GM21367 (cell line): Measurements from ENCODE around the gene LIPH.
"Not testable (repeated sequence)": the region's sequence is repeated elsewhere in the genome, so short reads cannot be mapped to it uniquely, and the experiment has no call there.

Experiments
- ATAC-seq: cut with Tn5 transposase; IDR thresholded peaks from one replicate; pipeline ENCODE4 v1.9.1; 2021; ENCODE audit not compliant: unreplicated experiment

LIPH gene

DNA sequence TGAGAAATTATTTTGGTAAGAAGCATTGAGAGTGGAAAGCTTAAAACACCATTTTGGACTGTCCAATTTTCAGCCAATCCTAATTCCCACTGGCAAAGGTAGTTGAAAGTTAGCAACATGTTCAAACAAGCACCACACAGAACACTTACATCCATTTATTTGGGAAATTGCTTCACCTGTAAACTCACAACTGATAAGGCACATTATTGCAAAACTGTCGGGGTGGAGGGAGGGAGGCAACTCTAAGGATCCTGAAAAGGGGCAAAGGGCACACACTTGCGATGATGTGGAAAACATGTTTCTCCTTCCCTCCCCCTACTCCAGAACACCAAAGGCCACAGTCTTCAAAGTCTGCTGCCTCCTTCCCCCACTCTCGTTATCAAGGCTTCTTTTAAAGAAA, 62.9 kb downstream of the LIPH start:
- ATAC-seq = no peak

DNA sequence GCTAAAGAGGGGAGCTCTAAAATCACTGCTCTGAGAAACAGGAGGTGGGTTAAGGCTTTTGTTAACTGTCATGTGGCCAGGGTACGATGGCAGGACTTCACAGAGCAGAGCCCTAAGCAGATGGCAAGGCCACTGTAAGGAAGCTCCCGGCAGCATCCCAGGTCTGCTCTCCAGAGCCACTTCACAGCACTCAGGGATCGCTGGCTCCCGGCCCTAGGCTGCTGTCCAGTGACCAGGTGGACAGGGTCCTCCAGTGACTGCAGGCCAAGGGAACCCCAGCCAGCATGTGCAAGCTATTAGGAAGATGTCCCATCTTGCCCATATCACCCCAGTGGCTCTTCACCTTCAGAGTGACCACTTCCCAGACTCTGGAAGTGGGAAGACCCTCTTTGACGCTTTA, 63.9 kb downstream of the LIPH start:
- ATAC-seq = no peak

DNA sequence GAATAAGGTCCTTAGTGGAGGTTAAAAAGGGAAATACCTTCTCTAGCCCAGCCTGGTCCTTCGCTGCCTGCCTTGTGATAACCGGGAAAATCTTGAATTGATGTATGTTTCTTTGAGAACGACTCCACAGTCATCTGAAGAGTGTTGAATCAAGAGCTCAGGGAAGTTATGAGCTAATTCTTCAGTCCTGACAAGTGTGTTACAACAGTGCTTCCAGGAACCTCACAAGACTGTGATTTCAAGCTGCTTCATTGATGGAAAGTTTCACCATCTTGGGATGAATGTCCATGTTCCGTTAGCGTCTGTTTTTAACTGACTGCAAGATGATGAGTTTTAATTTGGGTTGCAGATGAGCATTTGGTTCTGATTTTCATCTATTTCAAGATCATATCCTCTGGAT, 66.0 kb downstream of the LIPH start:
- ATAC-seq = no peak

DNA sequence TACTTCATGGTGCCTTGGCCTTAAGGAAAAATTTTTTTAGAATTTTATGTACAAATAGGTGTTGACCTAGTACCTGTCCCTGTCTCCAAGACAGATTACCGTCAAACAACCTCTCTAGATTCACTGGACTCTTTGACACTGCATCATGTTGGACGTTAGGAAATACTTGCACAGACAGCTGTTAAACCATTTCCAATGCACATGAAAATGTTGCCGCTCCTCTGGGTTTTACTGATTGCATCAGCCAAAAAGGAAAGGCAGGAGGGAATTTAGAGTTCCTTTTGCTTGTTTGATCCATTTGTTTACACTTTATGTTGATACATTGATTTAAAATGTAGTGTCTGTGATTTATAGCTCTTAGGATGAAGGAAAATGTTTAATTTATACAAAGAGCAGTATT, 68.1 kb downstream of the LIPH start:
- no peak for ATAC-seq

DNA sequence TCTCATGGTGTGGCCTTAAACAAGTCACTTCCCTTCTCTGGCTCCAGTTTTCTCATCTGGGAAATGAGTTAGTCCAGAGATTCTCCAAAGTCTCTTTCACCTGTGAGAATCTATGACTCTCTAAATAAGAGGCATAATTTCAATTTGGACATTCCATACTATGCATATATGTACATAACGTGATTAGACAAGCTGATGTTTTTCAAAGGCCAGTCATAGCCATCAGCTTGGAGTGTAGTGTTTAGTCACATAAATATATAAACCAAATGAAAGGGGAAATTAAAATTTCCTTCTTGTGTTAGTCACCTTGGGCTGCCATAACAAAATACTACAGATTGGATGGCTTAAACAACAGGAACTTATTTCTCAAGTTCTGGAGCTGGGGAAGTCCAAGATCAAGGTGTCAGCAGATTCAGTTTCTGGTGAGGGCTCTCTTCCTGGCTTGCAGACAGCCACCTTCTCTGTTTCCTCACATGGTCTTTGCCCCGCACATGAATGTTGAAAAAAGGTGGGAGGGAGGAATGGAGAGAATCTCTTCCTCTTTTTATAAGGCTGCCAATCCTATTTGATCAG, 72.9 kb downstream of the LIPH start:
- no peak for ATAC-seq

DNA sequence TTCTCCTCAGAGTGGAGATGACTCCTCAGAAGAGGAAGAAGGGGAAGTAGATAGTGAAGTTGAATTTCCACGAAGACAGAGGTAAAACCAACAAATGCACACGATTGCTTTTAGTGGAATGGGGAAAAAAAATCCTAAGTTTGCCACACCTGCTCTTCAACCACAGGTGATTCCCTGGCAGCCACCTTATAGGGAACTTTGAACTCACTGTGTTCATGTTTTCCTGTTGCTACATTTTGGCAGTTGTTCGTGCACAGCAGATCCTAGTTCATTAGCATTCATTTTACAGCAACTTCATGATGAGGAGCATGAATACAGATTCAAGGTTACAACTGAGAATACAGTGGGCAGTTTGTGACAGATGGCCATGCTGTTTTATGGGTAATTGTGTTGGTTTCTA, 75.1 kb downstream of the LIPH start:
- ATAC-seq = no peak

DNA sequence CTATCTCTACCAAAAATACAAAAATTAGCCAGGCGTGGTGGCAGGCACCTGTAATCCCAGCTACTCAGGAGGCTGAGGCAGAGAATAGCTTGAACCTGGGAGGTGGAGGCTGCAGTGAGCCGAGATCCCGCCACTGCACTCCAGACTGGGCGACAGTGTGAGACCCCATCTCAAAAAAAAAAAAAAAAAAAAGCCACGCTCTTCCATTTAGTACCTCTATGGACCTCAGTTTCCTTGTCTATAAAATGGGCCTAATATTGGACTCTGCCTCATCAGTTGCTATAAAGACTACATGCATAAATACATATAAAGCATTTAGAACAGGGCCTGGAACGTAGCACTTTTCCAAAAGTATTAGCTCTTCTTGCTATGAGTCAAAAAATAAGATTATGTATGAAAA, 77.5 kb downstream of the LIPH start:
- ATAC-seq = not testable (repeated sequence)

DNA sequence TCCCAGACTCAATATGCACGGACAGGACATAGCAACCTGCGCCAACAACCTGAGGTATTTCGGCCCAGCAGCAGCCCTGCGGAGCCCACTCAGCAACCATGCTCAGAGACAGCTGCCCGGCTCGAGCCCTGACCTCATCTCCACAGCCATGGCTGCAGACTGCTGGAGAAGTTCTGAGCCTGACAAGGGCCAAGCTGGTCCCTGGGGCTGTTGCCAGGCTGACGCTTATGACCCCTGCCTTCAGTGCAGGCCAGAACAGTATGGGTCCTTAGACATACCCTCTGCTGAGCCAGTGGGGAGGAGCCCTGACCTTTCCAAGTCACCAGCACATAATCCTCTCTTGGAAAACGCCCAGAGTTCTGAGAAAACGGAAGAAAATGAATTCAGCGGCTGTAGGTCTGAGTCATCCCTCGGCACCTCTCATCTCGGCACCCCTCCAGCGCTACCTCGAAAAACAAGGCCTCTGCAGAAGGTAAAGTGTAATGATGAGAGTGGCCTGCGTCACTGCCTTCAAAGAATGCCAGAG, 79.0 kb downstream of the LIPH start:
- no peak for ATAC-seq

DNA sequence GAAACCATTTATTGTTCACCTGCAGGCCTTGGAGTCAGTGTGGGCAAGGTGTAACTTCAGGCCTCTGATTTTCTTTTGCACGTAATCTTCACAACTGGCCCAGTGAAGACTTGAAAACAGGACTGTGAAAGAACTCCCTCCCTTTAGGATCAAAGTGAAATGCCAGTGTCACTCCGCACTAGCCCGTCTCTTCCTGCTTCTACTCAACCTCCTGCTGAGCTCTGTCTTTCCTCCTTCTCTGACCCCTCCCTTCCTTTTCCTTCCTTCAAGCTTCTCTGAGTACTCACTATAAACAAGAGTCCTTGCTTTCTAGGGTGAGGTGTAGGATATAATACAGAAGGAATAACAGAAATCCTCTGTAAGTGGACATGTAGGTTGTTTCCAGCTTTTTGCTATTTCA, 82.1 kb downstream of the LIPH start:
- no peak for ATAC-seq

DNA sequence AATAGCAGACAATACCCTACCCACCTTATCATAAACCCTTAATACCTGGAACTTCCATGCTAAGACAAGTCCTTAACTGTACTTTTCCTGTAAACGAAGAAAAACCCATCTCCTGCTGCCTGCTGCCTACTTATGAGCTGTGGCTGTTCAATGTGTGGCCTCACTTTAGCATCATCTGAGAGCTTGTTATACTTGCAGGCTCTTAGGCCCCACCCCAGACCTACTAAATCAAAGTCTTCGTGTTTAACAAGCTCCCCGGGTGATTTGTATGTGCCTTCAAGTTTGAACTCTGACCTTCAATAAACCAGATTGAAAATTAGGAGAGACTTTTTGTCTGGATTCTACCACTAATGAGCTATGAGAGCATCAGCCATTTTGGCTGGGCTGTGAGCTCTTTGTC, 82.8 kb downstream of the LIPH start:
- no peak for ATAC-seq

DNA sequence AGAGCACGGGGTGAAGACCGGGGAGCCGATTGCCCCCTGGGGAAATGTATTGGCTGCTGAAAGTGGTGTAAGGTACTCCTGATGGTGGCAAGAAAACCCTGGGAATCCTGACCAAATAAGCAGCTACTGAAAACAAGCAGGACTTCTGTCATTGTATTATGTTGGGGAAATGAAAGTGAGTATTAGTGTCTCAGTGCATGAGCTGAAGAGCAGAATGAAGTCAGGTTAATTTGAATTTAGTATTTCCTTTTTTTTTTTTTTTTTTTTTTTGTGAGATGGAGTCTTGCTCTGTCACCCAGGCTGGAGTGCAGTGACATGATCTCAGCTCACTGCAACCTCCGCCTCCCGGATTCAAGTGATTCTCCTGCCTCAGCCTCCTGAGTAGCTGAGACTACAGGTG, 86.3 kb downstream of the LIPH start:
- ATAC-seq = not testable (repeated sequence)

DNA sequence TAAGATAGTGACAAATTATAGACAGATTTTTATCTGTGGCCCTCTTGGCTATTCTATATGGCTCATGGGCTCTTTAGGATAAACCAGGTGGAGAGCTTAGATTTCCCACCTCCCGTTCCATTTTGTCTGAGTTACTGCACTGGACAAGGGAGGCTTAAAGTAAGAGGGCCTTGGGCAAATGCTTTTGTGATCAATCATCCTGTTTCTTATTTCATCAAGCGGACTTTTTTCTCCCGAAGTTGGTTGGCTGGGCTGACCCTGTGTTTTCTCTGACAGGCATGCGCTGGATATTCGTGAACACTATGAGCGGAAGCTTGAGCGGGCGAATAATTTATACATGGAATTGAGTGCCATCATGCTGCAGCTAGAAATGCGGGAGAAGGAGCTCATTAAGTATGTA, 86.9 kb downstream of the LIPH start:
- no peak for ATAC-seq

DNA sequence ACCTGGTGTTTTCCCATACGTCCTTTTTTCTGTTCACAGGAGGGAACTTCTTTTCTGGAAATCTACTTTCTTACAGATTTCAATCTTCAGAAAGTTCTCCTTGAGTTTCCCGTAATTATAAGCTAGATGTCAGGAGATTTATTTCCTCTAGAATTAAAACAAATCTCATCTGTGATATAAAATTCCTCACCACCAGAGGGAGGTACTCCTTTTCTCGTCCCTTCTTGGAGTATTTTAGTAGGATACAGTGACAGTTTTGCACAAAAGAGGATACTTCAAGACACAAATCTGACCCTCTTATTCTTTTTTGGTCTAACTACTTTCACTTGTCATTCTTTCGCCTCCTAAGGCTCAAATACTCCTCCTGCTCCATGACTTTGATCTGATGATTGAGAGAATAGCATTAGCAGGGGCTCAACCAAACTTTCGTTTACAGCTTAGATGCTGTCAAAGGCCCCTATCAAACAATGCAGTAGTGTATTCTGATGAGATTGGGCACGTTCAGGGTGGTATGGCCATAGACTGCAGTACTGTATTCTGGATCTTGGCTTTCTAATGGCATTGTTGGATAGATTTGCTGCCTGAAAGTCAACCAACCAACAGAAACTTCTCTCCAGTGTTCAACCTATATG, 91.6 kb downstream of the LIPH start:
- no peak for ATAC-seq

DNA sequence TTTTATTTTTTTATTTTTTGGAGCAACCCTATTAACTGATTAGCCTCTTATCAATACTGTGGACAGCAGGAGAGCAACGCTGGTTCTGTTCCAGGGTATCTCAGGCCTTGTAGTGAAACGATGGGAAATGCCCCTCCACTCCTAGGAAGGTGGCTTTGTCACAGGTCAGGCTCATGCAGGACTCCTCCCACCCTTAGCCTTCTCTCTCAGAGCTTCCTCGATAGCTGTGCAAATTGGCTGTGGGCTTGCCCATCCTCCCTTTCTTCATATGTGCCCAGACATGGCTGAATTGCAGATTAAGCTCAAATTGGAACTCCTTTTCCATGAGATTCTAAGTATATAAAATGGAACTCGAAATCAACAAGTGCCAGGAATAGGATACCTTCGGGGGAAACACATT, 92.1 kb downstream of the LIPH start:
- no peak for ATAC-seq

DNA sequence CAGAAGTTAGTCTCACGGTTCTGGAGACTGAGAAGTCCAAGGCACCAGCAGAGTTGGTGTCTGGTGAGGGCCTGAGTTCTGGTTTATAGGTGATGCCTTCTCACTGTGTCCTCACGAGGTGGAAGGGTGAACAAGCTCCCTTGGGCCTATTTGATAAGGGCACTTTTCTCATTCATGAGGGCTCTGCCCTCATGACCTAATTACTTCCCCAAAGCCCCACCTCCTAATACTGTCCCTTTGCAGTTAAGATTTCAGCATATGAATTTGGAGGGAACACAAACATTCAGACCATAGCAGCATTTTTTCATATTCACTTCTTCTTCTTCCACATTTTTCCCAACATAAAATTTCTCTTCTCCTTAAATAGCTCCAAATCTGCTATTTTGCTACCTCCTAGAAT, 95.0 kb downstream of the LIPH start:
- ATAC-seq = no peak
